ENCODE data around the gene GLOD5.

DNA sequence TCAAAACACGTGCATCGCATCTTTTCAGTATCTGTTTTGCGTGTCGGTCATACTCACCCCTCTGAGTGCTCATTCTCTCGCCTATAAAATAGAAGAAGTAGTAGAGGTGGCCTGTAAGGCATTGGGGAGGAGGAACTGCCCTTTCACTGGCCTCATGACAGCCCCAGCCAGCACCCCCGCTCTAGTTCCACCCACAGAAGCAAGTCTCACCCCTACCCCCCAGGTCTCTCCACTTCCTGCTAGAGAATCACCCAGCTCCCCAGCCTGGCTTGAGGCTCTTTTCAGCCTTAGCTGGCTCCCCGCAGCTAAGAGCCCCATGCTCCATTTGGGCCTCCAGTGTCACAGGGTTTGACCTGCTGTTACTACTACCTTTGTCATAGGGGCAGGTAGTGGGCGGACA is 52.1 kb downstream of the GLOD5 start:
- no peak for TF ChIP-seq EZH2 (IDR thresholded peaks at IDR 0.05)
- TF ChIP-seq, protein P1, sequence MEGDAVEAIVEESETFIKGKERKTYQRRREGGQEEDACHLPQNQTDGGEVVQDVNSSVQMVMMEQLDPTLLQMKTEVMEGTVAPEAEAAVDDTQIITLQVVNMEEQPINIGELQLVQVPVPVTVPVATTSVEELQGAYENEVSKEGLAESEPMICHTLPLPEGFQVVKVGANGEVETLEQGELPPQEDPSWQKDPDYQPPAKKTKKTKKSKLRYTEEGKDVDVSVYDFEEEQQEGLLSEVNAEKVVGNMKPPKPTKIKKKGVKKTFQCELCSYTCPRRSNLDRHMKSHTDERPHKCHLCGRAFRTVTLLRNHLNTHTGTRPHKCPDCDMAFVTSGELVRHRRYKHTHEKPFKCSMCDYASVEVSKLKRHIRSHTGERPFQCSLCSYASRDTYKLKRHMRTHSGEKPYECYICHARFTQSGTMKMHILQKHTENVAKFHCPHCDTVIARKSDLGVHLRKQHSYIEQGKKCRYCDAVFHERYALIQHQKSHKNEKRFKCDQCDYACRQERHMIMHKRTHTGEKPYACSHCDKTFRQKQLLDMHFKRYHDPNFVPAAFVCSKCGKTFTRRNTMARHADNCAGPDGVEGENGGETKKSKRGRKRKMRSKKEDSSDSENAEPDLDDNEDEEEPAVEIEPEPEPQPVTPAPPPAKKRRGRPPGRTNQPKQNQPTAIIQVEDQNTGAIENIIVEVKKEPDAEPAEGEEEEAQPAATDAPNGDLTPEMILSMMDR (IDR thresholded peaks at IDR 0.05): no peak

Measured in neural progenitor cell (in vitro differentiated cells).